Measurements from ENCODE around the gene MAN2A2.

Gene MAN2A2

DNA sequence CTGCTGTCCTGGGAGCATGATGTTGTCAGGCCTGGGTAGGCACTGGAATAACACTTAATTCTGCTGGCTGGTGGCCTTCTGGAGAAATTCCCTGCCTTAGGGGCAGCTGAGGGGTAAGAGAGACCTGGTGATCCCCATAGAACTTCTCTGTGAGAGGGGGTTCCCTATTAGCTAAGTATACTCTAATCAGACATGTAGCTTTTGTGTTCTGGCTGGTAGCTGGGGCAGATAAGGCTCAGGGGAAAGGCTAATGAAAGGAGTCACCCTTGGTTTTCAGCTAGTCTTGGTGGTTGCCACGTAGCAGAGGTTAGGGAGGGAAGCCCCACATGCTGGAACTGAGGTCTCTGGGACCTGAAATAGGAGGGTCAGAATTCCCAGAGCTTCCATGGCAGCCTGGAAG, 30.2 kb downstream of the MAN2A2 start:
- peak overlapping the region; percentile 94 for H3K27ac ChIP-seq
- TF ChIP-seq CTCF (conservative IDR thresholded peaks at IDR 0.05), result no peak

- H3K27ac ChIP-seq, result peak overlapping the region; percentile 94
- peak; percentile 99 for TF ChIP-seq CTCF (conservative IDR thresholded peaks at IDR 0.05)
Observed at GRCh38 chr15:90934256-90934948, 31.3 kb downstream of the MAN2A2 start.

- no peak for TF ChIP-seq CTCF (conservative IDR thresholded peaks at IDR 0.05)
- H3K27ac ChIP-seq, result peak within 1 kb of the TSS; percentile 94
Observed at GRCh38 chr15:90934949-90935751, 32.0 kb downstream of the MAN2A2 start, which contains the start of gene UNC45A. Gene UNC45A, plus strand, starts transcription at chr15:90935285. Its CDS starts 40 bp downstream, at chr15:90935325.

DNA sequence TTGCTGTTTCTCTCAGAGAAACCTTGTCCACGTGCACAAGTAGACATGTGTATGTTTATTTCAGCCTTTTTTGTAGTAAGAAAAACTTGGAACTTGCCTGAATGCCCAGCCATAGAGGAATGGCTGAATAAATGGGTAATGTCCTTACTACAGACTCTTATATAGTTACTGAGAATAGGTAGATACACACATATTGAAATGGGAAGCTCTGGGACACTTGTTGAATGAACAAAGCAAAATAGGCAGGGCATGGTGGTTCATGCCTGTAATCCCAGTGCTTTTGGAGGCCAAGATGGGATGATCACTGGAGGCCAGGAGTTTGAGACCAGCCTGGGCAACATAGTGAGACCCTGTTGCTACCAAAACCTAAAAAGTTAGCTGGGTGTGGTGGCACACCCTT, 33.7 kb downstream of the MAN2A2 start:
- H3K27ac ChIP-seq, result peak overlapping the region; percentile 94; the same call in 1 of the 2 replicates

DNA sequence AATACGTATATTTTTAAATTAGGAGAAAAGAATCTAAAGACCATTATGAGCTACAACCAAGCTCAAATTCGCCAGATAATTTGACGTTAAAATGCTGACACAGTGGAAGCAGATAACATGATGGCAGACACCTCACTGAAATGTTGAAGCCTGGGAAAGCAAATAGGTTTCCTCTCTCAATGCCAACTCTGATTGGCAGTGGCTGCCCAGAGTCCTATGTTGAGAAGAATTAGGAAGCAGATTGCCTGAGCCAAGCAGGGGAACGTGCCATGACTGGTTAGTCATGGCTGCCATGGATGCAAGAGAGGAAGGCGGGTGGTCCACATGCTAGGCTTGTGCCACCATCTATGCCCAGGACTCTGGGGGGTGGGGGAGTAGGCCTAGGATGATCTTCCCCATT, 35.2 kb downstream of the MAN2A2 start:
- H3K27ac ChIP-seq, result no peak overlapping the region
- no peak for TF ChIP-seq CTCF (conservative IDR thresholded peaks at IDR 0.05)

More for the DNA sequence above, 33.7 kb downstream of the MAN2A2 start:
- TF ChIP-seq CTCF (conservative IDR thresholded peaks at IDR 0.05), result no peak

DNA sequence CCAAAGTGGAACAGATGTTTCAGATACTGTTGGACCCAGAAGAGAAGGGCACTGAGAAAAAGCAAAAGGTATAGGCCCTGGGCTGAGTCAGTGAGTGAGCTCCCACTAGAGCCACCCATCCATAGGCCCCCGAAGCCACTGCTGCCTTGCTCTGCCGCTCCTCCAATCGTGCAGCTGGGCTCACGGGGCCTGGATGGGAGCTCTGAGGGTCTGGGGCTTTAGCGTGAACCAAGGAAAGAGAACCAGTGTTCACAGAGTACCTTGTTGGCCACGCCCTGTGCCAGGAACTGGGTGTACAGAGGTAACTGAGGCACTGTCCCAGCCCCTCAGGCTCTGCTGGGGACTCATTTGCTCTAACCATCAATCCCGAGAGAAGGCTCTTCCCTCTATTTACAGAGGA, 36.7 kb downstream of the MAN2A2 start:
- no peak for TF ChIP-seq CTCF (conservative IDR thresholded peaks at IDR 0.05)

DNA sequence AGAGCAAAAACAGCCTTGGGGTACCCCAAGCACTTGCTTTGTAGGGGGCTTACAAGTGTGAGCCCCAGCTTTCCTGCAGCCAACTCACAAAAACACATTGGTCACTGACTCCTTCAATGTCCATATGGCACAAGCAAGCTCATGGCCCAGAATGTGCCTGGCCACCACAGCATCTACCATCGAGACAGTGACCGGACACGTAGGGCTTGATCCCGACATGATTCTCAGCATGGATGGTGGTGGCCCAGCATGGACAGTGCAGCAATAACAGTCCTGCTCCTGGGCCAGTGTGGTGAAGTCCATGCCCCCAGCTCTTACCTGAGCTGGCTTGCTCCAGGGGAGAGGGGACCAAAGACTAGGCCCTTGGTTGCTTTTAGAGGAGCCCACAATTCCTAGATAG, 37.9 kb downstream of the MAN2A2 start:
- H3K27ac ChIP-seq, result no peak overlapping the region
- TF ChIP-seq CTCF (conservative IDR thresholded peaks at IDR 0.05), result no peak

More for the DNA sequence above, 36.7 kb downstream of the MAN2A2 start:
- no peak overlapping the region for H3K27ac ChIP-seq

Data from VCaP (cell line).